OCI-LY3 (cell line): ENCODE data around the gene KANSL2.

Experiments
- CTCF ChIP-seq: fragments of 200-600, 300-600 bp; sonication (generic); IDR thresholded peaks from 2 replicates; pipeline ENCODE4 v1.5.1; 2014; ENCODE audit warnings: antibody characterized with exemption, low read length, low read depth
- EZH2phosphoT487 ChIP-seq: fragments of 200-600 bp; shearing (Covaris generic); IDR thresholded peaks from 2 replicates; pipeline ENCODE4 v1.6.1; 2018; ENCODE audit warnings: antibody characterized with exemption, mixed run types, low read depth

GRCh38 chr12:48681399-48681709 lies 684 bp downstream of the KANSL2 start:
- TF ChIP-seq EZH2phosphoT487, result no peak
- TF ChIP-seq CTCF, result no peak
